NCI-H345 (cell line): ENCODE results near the gene CCDC8.
"Not testable (repeated sequence)": the region's sequence is repeated elsewhere in the genome, so short reads cannot be mapped to it uniquely, and the experiment has no call there.

Experiments
- DNase-seq: peaks from one replicate; lab custom pipeline; 2025; lab: John Stamatoyannopoulos, UW

CCDC8 gene

GRCh38 chr19:46413262-46414031 is at the start of gene CCDC8:
Gene CCDC8, minus strand, starts transcription at chr19:46413564. Its CDS starts 754 bp downstream, at chr19:46412810.
- DNase-seq: no peak

DNA sequence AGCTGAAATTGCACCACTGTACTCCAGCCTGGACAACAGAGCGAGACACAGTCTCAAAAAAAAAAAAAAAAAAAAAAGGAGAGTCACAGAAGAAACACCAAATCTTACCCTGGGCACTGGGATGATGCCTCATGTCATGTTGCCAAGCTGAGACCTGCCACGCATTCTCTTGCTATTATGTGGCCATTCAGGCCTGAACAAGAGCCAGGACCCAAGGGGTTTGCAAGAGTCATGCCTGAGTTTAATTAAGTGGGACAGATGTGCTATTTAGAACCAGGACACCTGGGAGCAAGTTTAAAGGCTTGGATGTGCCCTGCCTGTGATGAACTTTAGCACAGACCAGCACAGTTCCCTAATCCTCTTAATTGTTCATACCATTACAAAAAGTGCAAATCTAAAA is 48.2 kb upstream of the CCDC8 start:
- no peak for DNase-seq

GRCh38 chr19:46460981-46461380 is 47.6 kb upstream of the CCDC8 start:
- no peak for DNase-seq

DNA sequence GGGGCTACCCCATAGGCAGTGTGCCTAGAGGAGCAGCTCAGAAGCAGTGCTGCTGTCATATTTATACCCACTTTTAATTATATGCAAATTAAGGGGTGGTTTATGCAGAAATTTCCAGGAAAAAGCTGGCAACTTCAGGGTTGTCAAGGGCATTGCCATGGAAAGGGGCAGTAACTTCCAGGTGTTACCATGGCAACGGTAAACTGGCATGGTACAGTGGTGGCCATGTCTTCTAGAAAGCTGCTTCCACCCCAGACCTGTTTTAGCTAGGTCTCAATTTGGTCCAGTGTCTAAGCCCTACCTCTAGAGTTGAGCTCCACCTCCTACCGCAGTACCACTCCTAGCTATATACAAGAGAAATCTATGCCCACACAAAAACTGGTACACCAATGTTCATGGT is 46.7 kb upstream of the CCDC8 start:
- DNase-seq: no peak

GRCh38 chr19:46456930-46457329 is 43.6 kb upstream of the CCDC8 start:
- no peak for DNase-seq

DNA sequence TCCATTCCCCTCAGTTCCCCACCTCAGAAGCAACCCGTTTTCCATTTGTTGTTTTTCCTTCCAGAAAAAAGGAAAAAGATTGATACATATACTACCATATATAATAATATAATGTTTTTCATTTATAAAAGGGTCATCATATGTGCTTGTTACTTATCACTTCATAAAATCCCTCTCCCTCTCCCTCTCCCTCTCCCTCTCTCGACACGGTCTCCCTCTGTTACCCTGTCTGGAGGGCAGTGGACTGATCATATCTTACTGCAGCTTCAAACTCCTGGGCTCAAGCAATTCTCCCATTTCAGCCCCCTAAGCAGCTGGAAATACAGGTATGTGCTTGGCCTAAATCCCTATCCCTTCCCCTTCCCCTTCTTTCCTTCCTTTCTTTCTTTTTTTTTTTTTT is 40.9 kb upstream of the CCDC8 start:
- DNase-seq: no peak

DNA sequence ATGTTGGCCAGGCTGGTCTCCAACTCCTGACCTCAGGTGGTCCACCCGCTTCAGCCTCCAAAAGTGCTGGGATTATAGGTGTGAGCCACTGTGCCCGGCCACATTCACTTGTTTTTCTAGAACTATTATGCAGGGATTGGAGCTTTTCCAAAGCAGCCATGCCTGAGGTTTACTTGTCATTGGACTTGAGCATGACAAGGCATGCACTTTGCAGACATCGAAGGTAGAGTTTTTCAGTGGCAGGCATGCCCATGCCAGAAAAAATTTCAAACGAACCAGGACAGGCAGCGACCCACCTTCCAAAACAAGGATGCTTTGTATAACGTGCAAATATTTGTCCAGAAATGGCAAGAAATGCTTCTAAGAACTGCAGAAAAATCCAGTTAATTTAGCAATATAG is 40.3 kb upstream of the CCDC8 start:
- DNase-seq: no peak

DNA sequence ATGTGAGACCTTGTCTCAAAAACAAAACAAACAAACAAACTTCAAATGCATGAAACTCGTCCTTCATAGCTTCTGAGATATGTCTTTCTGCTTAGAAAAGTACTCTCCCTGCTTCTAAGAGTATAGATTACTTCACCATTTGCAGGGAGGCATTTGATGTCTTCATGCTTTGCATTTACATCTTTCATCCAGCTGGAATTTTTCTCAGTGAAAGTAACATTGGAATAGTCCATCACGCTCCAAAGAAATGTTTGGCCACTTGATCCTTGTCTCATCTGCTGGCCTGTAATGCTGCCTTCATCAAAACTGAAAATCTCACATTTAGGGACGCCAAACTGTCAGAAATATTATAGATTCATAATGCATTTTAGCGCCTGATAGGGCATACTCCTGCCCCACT is 38.8 kb upstream of the CCDC8 start:
- DNase-seq: no peak

DNA sequence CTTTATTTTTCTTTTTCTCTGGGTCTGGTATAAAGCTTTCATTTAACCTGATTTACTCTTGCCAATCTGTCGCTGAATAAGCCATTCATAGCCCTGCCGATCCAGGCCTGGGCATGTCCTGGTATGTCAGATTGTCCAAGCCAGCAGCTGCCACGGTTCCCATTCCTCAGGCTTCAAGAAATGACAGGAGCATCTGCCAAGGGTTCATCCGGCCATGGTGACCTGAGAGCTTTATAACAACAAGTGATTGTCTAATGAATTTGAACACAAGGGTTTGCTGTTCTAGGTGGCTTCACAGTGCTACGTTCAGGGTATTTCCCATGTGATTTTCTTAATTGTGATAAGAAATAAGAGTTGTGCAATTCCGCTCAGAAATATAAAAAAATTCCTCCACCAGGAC is 38.0 kb upstream of the CCDC8 start:
- no peak for DNase-seq

DNA sequence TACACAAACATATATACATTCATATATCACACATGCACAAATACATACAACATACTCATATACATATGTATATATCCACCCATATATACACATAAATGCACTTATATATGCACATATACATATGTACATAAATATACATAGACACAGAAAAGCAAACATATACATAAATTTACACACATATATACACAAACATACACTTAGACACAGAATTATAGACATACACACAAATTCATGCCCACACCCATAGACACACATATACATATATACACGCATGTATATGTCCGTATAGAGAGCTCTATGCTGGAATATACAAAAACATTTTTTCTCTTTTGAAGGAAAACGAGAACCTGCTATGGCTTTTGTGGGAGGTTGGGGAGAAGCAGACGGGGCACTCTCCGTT is 37.4 kb upstream of the CCDC8 start:
- DNase-seq: no peak

DNA sequence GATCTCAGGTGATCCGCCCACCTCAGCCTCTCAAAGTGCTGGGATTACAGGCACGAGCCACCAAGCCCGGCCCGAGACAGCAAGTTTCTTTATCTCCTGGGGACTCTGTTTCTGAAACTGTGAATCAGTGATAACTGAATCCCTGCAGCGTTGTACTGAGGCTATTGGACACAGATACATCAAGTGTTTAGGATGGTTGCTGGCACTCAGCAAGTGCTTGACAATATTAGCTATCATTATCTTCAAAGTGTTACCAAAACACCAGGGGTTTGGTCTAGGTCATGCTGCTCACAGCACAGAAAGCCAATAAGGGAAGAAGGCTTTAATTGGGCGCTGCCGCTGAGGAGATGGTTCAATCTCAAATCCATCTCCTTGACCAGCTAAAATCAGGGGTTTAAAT is 35.9 kb upstream of the CCDC8 start:
- DNase-seq: no peak

DNA sequence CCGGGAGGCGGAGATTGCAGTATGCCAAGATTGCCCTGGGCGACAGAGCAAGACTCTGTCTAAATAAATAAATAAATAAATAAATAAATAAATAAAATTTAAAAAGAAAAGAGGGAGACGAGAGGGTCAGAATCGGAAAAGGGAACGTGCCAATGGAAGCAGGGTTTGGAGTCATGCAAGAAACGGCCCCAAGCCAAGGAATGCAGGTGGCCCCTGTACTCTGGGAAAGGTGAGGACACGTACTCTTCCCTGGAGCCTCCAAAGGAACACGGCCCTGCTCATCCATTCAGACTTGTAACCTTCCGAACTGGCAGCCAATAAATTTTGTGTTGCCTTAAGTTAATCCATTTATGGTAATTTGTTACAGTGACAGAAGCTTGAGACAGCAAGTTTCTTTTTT is 35.2 kb upstream of the CCDC8 start:
- no peak for DNase-seq

GRCh38 chr19:46447824-46448223 is 34.5 kb upstream of the CCDC8 start:
- DNase-seq: no peak

DNA sequence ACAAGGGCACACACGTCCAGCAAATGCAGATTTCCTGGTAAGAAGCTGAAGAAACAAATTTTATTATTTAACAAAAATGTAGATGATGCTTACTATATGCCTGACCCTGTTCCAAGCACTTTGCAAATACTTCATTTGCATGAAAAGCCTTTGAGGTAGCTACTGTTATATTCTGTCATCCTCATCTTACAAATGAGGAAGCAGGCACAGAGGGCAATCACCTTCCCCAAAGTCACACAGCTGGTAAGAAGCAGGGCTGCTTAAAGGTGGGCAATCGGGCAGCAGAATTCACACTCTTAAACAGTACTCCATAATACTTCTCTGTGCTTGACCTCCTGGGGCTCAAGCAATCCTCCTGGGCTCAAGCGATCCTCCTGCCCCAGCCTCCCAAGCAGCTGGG is 33.6 kb upstream of the CCDC8 start:
- no peak for DNase-seq

- DNase-seq: no peak
Measured at GRCh38 chr19:46446021-46446420, 32.7 kb upstream of the CCDC8 start.

DNA sequence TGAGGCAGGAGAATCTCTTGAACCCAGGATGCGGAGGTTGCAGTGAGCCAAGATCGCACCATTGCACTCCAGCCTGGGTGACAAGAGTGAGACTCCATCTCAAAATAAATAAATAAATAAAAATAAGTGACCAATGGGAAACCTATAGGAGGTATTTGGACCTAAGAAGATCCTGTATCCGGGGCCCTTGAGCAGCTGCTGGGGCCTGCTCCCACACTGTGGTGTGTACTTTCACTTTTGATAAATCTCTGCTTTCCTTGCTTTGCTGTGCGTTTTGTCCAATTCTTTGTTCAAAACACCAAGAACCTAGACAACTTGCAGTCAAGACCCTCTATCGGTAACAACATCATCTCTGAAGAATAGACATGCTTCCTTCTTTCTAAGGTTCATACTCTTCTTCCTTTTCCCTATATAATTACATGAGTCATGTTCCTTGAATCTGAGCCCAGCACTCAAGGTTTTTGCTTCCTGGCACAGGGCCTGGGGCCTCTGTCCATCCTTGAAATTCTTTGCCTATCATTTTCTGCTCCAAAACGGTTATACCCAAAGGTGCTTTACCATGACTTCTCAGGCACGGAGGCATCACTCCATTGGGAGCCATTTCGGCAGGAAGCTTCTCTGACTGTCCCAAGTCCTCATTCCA is 29.6 kb upstream of the CCDC8 start:
- no peak for DNase-seq

DNA sequence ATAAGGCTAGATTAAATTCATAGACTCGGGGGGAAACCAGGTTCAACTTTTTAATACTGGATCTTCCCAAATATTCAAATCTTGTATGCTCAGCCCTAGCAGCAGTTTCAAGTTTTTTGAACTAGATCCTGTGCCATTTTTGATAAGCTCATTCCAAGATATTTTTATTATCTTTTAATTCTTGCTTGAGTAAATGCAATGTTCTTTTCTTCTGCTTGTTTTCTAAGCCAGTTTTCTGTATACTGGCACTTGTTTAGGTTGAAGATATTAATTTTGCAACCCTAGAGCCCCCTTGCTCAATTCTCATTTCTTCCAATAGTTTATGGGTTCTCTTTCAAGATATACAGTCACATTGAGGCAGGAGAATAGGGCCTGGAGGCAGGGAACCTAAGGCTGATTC is 28.5 kb upstream of the CCDC8 start:
- no peak for DNase-seq

DNA sequence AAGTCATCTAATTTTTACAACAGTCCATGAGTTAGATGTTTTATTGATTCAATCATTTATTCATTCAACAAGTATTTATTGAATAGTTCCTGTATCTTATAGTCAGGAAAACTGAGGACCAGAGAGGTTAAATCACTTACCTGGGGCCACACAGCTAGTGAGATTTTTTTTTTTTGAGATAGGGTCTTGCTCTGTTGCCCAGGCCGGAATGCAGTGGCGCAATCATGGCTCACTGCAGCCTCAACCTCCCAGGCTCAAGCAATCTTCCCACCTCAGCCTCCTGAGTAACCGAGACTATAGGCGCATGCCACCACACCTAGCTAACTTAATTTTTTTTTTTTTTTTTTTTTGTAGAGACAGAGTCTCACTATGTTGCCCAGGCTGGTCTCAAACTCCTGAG is 22.3 kb upstream of the CCDC8 start:
- DNase-seq: not testable (repeated sequence)

- DNase-seq: no peak
Measured at GRCh38 chr19:46435009-46435408, 21.6 kb upstream of the CCDC8 start.

GRCh38 chr19:46433470-46433869 is 20.1 kb upstream of the CCDC8 start:
- DNase-seq: not testable (repeated sequence)

DNA sequence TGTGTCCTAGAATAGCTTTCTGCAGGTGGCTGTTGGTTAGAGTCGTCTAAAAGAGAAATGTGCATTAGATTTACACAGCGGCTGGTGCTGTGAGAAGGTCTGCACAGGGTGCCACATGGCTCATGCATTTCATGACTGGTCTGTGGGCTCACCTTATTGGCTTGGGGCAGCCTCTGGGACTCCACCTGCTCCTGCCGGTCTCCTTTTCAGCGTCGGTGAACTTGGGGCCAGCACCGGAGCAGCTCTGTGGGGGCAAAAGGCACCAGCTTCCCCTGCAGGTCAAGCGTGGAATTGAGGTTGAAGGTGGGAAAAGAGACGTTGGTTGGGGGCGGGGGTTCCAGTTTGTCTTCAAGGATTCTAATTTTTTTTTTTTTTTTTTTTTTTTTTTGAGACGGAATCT is 18.5 kb upstream of the CCDC8 start:
- DNase-seq: no peak

DNA sequence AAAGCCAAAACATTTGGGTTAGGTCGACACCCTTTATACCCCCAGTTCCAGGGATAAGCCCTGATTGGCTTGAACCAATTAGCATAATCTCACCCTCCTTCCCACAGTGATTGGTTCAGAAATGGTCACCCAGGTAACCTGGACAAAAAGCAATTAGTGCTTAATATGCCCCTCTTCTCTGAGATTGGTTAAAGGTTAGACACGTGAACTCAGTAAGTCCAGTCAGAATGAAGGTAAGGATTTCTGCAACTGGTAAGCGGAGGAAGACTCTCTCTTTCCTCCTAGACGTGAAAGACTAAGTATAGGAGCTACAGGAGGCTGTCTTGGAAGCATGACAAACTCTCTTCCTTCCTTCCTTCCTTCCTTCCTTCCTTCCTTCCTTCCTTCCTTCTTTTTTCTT is 16.6 kb upstream of the CCDC8 start:
- DNase-seq: no peak

GRCh38 chr19:46428239-46429135 is 15.1 kb upstream of the CCDC8 start, which contains the start of gene PNMA8C:
Gene PNMA8C, minus strand, starts transcription at chr19:46428936. Its CDS starts 577 bp downstream, at chr19:46428359.
- no peak for DNase-seq
